Fibroblast of lung (primary cell): ENCODE results near the gene CARMIL1. TPM values are rescaled to one million over a fixed set of nuclear protein-coding genes. Genes with fewer than 3 reads are reported as not detected.
A peak's percentile ranks its signal among the peaks of the same experiment; 100 is the strongest.

Experiments
- DNase-seq, 2 donors: peaks; one replicate each; pipeline versions ENCODE4 v3.0.0 to v3.0.0-alpha.2; 2010; ENCODE audit warnings: low read depth in 2 of 2
- H2AFZ ChIP-seq: 2 replicates; pipeline ENCODE4 v1.5.1; 2012; ENCODE audit warnings: low read length, control low read depth, inconsistent platforms
- H3K27ac ChIP-seq: 2 replicates; pipeline ENCODE4 v1.5.1; 2011; ENCODE audit warnings: low read length, control low read depth; ENCODE audit not compliant: insufficient read depth
- H3K27me3 ChIP-seq: 2 replicates; pipeline ENCODE4 v1.5.1; 2011; ENCODE audit warnings: mild to moderate bottlenecking, low read length; ENCODE audit not compliant: control insufficient read depth, insufficient read depth
- H3K36me3 ChIP-seq: 2 replicates; pipeline ENCODE4 v1.5.1; 2011; ENCODE audit warnings: low read length; ENCODE audit not compliant: control insufficient read depth, insufficient read depth
- H3K4me1 ChIP-seq: 2 replicates; pipeline ENCODE4 v1.5.1; 2011; ENCODE audit warnings: low read length; ENCODE audit not compliant: control insufficient read depth, insufficient read depth; ENCODE audit errors: extremely low read depth
- H3K4me2 ChIP-seq: 2 replicates; pipeline ENCODE4 v1.5.1; 2011; ENCODE audit warnings: low read length, control low read depth; ENCODE audit not compliant: insufficient read depth; ENCODE audit errors: extremely low read depth
- H3K4me3 ChIP-seq, 4 experiments: fragments of 200-600 bp in 1 of 4; sonication (generic) in 1 of 4; replicated peaks in 1 of 4; 2 replicates each; pipeline ENCODE4 v1.5.1; 2011 to 2016; ENCODE audit warnings: low read length in 4 of 4, low read depth in 3 of 4, mild to moderate bottlenecking in 3 of 4, control low read depth in 2 of 4, inconsistent platforms in 1 of 4, mixed read lengths in 1 of 4; ENCODE audit not compliant: insufficient read depth in 1 of 4; ENCODE audit errors: control extremely low read depth in 1 of 4
- H3K79me2 ChIP-seq: 2 replicates; pipeline ENCODE4 v1.5.1; 2012; ENCODE audit warnings: mild to moderate bottlenecking, low read length, inconsistent platforms; ENCODE audit not compliant: control insufficient read depth, insufficient read depth
- H3K9ac ChIP-seq: 2 replicates; pipeline ENCODE4 v1.5.1; 2011; ENCODE audit warnings: mild to moderate bottlenecking, low read length, control low read depth; ENCODE audit not compliant: insufficient read depth
- H3K9me3 ChIP-seq: 2 replicates; pipeline ENCODE4 v1.5.1; 2012; ENCODE audit warnings: low read depth, low read length; ENCODE audit not compliant: control insufficient read depth, insufficient read depth
- H4K20me1 ChIP-seq: 2 replicates; pipeline ENCODE4 v1.5.1; 2011; ENCODE audit warnings: low read length; ENCODE audit not compliant: control insufficient read depth, insufficient read depth; ENCODE audit errors: extremely low read depth
- CTCF ChIP-seq, 2 donors: IDR thresholded peaks in 1 of 2; conservative IDR thresholded peaks in 1 of 2; 1 replicate in 1 of 2; 2 replicates in 1 of 2; pipeline ENCODE4 v1.5.1; 2011 to 2012; ENCODE audit warnings: low read length in 2 of 2, control low read depth in 1 of 2, inconsistent platforms in 1 of 2, low read depth in 1 of 2, mild to moderate bottlenecking in 1 of 2
- EZH2 ChIP-seq: IDR thresholded peaks from 2 replicates; pipeline ENCODE4 v1.5.1; 2012; ENCODE audit warnings: low read length, control low read depth, mild to moderate bottlenecking; ENCODE audit errors: missing control alignments
- polyA plus RNA-seq, 2 donors: library from polyadenylated mRNA; depleted of rRNA in 1 of 2; stranded (reverse) in 1 of 2; unstranded in 1 of 2; fragments of >200 nt; gene quantifications; 2 replicates each; pipeline ENCODE4 v1.2.1, GENCODE V29; 2011 to 2012; ENCODE audit warnings: missing spikeins in 1 of 2
- total RNA-seq: library from RNA; depleted of rRNA; stranded (reverse); fragments of >200 nt; gene quantifications from 2 replicates; pipeline ENCODE4 v1.2.1, GENCODE V29; 2014

Gene CARMIL1
- total and polyA plus RNA-seq, 2 donors (not counting 1 experiment from before 2014, with no cell fraction given) = 10.2 to 12.5 TPM

DNA sequence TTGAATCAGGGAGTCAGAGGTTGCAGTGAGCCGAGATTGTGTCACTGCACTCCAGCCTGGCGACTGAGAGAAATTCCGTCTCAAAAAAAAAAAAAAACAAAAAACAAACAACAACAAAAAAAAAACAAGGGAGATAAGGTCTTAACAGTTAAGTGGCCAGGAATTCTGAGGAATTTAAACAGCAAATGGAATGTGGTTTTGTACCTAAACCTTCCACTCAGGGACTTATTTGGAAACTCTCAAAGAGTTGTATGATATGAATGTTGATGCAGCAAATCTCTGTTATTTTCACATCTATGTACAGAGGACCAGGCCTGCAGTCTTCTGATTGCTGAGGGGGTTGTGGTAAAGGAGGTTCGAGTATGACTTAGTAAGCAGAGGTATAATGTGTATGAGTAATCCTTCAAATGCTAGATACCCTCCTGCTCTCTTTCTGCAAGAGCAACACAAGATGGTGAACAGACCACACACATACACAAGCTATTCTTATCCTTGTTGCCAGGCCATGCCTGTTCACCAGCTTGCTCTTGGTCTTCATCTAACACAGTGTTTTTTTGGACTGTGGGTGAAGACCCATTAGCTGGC lies 197.9 kb downstream of the CARMIL1 start:
- TF ChIP-seq CTCF (conservative IDR thresholded peaks at IDR 0.05 in 1 of 2, IDR thresholded peaks at IDR 0.05 in 1 of 2; ENCODE audit: low read depth in 1 of 2, low read length in 2 of 2) (no peak), EZH2 (no peak)
- H3K9ac ChIP-seq = no peak overlapping the region
- no peaks in the 10 kb centered on the region for H4K20me1 ChIP-seq
- H3K4me2 ChIP-seq = no peak overlapping the region
- H3K36me3 ChIP-seq = no peaks in the 10 kb centered on the region
- H3K4me3 ChIP-seq = no peak overlapping the region
- H2AFZ ChIP-seq = no peak overlapping the region
- H3K4me1 ChIP-seq = peaks cover 4% of the 10 kb centered on the region
- no peaks in the 10 kb centered on the region for H3K27me3 ChIP-seq
- H3K27ac ChIP-seq = no peak overlapping the region
- DNase-seq = peak; percentile 34 to 90
- no peaks in the 10 kb centered on the region for H3K9me3 ChIP-seq
- H3K79me2 ChIP-seq = no peaks in the 10 kb centered on the region

GRCh38 chr6:25478973-25479372 lies 199.8 kb downstream of the CARMIL1 start:
- Histone ChIP-seq H3K9me3 (no peaks in the 10 kb centered on the region), H3K36me3 (no peaks in the 10 kb centered on the region), H3K79me2 (no peaks in the 10 kb centered on the region), H3K4me2 (no peak overlapping the region), H3K4me3 (no peak overlapping the region), H3K27ac (no peak overlapping the region), H3K9ac (no peak overlapping the region), H4K20me1 (no peaks in the 10 kb centered on the region), H2AFZ (no peak overlapping the region), H3K4me1 (peaks cover 4% of the 10 kb centered on the region), H3K27me3 (no peaks in the 10 kb centered on the region)
- TF ChIP-seq CTCF (conservative IDR thresholded peaks at IDR 0.05 in 1 of 2, IDR thresholded peaks at IDR 0.05 in 1 of 2; ENCODE audit: low read depth in 1 of 2, low read length in 2 of 2) = no peak
- TF ChIP-seq EZH2 = no peak
- no peak for DNase-seq

DNA sequence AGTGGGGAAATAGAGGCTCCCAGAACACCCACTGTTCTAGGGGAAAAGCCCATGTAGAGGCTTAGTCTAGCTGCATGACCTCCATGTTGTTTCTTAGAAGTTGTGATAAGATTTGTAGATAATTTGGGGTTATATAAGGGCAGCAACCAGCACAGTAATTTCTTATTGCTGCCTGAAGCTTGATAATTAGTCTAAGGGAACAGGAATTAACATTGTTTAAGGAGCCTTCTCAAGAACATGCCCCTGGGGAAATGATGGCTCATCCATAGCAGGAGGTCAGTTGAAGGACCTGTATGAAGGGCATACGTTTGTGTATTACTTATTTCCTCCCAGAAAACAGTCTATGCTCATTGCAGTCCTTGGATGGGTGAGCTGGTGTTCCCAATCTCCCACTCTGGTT lies 202.1 kb downstream of the CARMIL1 start:
- H3K9ac ChIP-seq = no peak overlapping the region
- no peaks in the 10 kb centered on the region for H4K20me1 ChIP-seq
- H3K4me1 ChIP-seq = peaks cover 4% of the 10 kb centered on the region
- no peaks in the 10 kb centered on the region for H3K27me3 ChIP-seq
- no peaks in the 10 kb centered on the region for H3K79me2 ChIP-seq
- H3K4me2 ChIP-seq = no peak overlapping the region
- TF ChIP-seq EZH2 = no peak
- TF ChIP-seq CTCF (conservative IDR thresholded peaks at IDR 0.05 in 1 of 2, IDR thresholded peaks at IDR 0.05 in 1 of 2; ENCODE audit: low read depth in 1 of 2, low read length in 2 of 2) = no peak
- DNase-seq = no peak
- no peak overlapping the region for H2AFZ ChIP-seq
- H3K4me3 ChIP-seq = no peak overlapping the region
- no peak overlapping the region for H3K27ac ChIP-seq
- H3K9me3 ChIP-seq = no peaks in the 10 kb centered on the region
- H3K36me3 ChIP-seq = no peaks in the 10 kb centered on the region
